ENCODE measurements around the gene AQP10. TPM values are rescaled to one million over a fixed set of nuclear protein-coding genes. Genes with fewer than 3 reads are reported as not detected.

The AQP10 gene
- total RNA-seq, 4 donors from 2014 or later, result 0.26 TPM; not detected in 3

GRCh38 chr1:154342132-154342531, 21.2 kb downstream of the AQP10 start:
- peaks cover 97% of the 10 kb centered on the region for H3K36me3 ChIP-seq
- no peak overlapping the region for H3K27ac ChIP-seq
- H3K27me3 ChIP-seq, result no peaks in the 10 kb centered on the region

DNA sequence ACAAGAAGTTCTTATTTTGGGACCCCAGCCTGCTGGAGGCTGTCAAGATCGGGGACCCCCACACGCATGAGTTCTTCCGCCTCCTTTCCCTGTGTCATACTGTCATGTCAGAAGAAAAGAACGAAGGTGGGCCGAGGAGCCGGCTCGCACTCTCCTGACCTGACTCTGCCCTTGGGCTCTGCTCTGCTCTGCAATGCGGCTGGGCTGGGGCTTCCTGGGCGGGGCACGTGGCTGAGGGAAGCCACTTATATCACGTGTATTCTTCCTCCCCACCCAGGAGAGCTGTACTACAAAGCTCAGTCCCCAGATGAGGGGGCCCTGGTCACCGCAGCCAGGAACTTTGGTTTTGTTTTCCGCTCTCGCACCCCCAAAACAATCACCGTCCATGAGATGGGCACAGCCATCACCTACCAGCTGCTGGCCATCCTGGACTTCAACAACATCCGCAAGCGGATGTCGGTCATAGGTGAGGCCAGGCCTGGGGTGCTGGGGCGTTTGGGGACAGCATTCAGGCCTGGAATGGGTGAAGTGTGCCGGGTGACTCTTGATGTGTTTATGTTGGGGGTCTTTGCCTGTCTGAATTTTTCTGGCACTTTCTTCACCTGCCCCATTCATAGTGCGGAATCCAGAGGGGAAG, 22.1 kb downstream of the AQP10 start:
- H3K4me3 ChIP-seq, result no peak overlapping the region
- H3K27ac ChIP-seq, result no peak overlapping the region
- H3K9me3 ChIP-seq, result no peaks in the 10 kb centered on the region
- H3K4me1 ChIP-seq, result peaks cover 3% of the 10 kb centered on the region
- no peaks in the 10 kb centered on the region for H3K27me3 ChIP-seq
- TF ChIP-seq EP300 (IDR thresholded peaks at IDR 0.05) (no peak), CTCF (IDR thresholded peaks at IDR 0.05) (no peak), POLR2A (IDR thresholded peaks at IDR 0.05) (no peak), POLR2AphosphoS5 (IDR thresholded peaks at IDR 0.05) (no peak)
- WGBS, result 74% methylated on average over 21 of the region's 21 CpGs
- no peak for DNase-seq (ENCODE audit: low spot score in 2 of 2)
- peaks cover 91% of the 10 kb centered on the region for H3K36me3 ChIP-seq

More at GRCh38 chr1:154342132-154342531, 21.2 kb downstream of the AQP10 start:
- Histone ChIP-seq H3K4me1 (peaks cover 3% of the 10 kb centered on the region), H3K4me3 (no peak overlapping the region), H3K9me3 (no peaks in the 10 kb centered on the region)
- WGBS, result 85% methylated on average over 5 of the region's 7 CpGs
- no peak for DNase-seq (ENCODE audit: low spot score in 2 of 2)
- no peak for TF ChIP-seq CTCF (IDR thresholded peaks at IDR 0.05)
- no peak for TF ChIP-seq EP300 (IDR thresholded peaks at IDR 0.05)
- no peak for TF ChIP-seq POLR2A (IDR thresholded peaks at IDR 0.05)
- TF ChIP-seq POLR2AphosphoS5 (IDR thresholded peaks at IDR 0.05), result no peak

GRCh38 chr1:154344977-154345837, 24.3 kb downstream of the AQP10 start:
- TF ChIP-seq POLR2AphosphoS5 (IDR thresholded peaks at IDR 0.05), result no peak
- peak in 1 of 2 donors; percentile 46 for TF ChIP-seq CTCF (IDR thresholded peaks at IDR 0.05)
- H3K27me3 ChIP-seq, result no peaks in the 10 kb centered on the region
- 83% methylated on average over 11 of the region's 12 CpGs for WGBS
- no peaks in the 10 kb centered on the region for H3K9me3 ChIP-seq
- no peak for DNase-seq (ENCODE audit: low spot score in 2 of 2)
- peaks cover 3% of the 10 kb centered on the region for H3K4me1 ChIP-seq
- H3K27ac ChIP-seq, result no peak overlapping the region
- H3K36me3 ChIP-seq, result peaks cover 87% of the 10 kb centered on the region
- no peak overlapping the region for H3K4me3 ChIP-seq

DNA sequence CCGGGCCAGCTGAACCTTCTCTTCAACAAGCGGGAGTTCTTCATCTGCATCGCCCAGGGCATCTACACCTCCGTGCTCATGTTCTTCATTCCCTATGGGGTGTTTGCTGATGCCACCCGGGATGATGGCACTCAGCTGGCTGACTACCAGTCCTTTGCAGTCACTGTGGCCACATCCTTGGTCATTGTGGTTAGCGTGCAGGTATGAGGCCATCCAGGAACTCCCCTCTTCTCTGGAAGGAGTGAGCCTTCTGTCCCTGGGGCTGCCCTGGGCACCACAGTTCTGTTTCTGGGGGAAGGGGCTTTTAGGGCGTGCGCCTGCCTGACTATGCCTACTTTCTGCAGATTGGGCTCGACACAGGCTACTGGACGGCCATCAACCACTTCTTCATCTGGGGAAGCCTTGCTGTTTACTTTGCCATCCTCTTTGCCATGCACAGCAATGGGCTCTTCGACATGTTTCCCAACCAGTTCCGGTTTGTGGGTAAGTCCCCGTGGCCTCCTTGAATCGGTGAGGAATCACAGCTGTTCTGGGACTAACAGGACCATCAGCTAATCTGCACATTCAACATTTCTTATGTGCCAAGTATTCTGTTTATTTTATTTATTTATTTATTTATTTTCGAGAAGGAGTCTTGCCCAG, 25.5 kb downstream of the AQP10 start:
- DNase-seq (ENCODE audit: low spot score in 2 of 2), result no peak
- TF ChIP-seq POLR2AphosphoS5 (IDR thresholded peaks at IDR 0.05) (no peak), CTCF (IDR thresholded peaks at IDR 0.05) (no peak), POLR2A (IDR thresholded peaks at IDR 0.05) (no peak), EP300 (IDR thresholded peaks at IDR 0.05) (no peak)
- WGBS, result 92% methylated on average over 11 of the region's 15 CpGs
- peaks cover 3% of the 10 kb centered on the region for H3K4me1 ChIP-seq
- peaks cover 76% of the 10 kb centered on the region for H3K36me3 ChIP-seq
- no peaks in the 10 kb centered on the region for H3K27me3 ChIP-seq
- H3K27ac ChIP-seq, result no peak overlapping the region
- H3K4me3 ChIP-seq, result no peak overlapping the region
- H3K9me3 ChIP-seq, result no peaks in the 10 kb centered on the region

- Histone ChIP-seq H3K4me1 (peaks cover 12% of the 10 kb centered on the region), H3K4me3 (no peak overlapping the region), H3K27ac (no peak overlapping the region), H3K9me3 (no peaks in the 10 kb centered on the region), H3K27me3 (no peaks in the 10 kb centered on the region), H3K36me3 (peaks cover 60% of the 10 kb centered on the region)
- no peak for DNase-seq (ENCODE audit: low spot score in 2 of 2)
- 83% methylated on average over 3 of the region's 3 CpGs for WGBS
- TF ChIP-seq CTCF (IDR thresholded peaks at IDR 0.05) (no peak), EP300 (IDR thresholded peaks at IDR 0.05) (no peak), POLR2A (IDR thresholded peaks at IDR 0.05) (no peak), POLR2AphosphoS5 (IDR thresholded peaks at IDR 0.05) (no peak)
Measured at GRCh38 chr1:154347961-154348360, 27.1 kb downstream of the AQP10 start.

Measured in suprapubic skin (tissue), 4 donors.